Stimulated activated memory B cell treated with anti-CD40 and anti-IgM and Interleukin-4, amounts not matched to agents 10 μg/mL and 1 μg/mL and 100 μg/mL, for 72 hours (primary cell): ENCODE data around the gene PAFAH1B2.
A peak's percentile ranks its signal among the peaks of the same experiment; 100 is the strongest.
"Not testable (repeated sequence)": the region's sequence is repeated elsewhere in the genome, so short reads cannot be mapped to it uniquely, and the experiment has no call there.

Experiments used
- ATAC-seq: fragments of 150-1000 bp; cut with Tn5 transposase; 2 replicates; pipeline ENCODE4 v1.10.0; 2021
- H3K27ac Mint-ChIP-seq: one replicate; pipeline ENCODE4 v1.8.0; 2022; ENCODE audit warnings: mild to moderate bottlenecking, mixed read lengths
- H3K27me3 Mint-ChIP-seq: one replicate; pipeline ENCODE4 v1.8.0; 2022; ENCODE audit warnings: mixed read lengths
- H3K36me3 Mint-ChIP-seq: one replicate; pipeline ENCODE4 v1.8.0; 2022; ENCODE audit warnings: mixed read lengths
- H3K4me1 Mint-ChIP-seq: one replicate; pipeline ENCODE4 v1.8.0; 2022; ENCODE audit warnings: mixed read lengths
- H3K4me3 Mint-ChIP-seq: one replicate; pipeline ENCODE4 v1.8.0; 2022; ENCODE audit warnings: mild to moderate bottlenecking, moderate library complexity, mixed read lengths
- H3K9me3 Mint-ChIP-seq: one replicate; pipeline ENCODE4 v1.8.0; 2022; ENCODE audit warnings: mixed read lengths

Gene PAFAH1B2

GRCh38 chr11:117209351-117210125 is 65.5 kb downstream of the PAFAH1B2 start:
- ATAC-seq, H3K27me3 Mint-ChIP-seq, H3K4me1 Mint-ChIP-seq, H3K9me3 Mint-ChIP-seq, H3K4me3 Mint-ChIP-seq: not testable (repeated sequence)
- peak overlapping the region; percentile 62 for H3K27ac Mint-ChIP-seq
- H3K36me3 Mint-ChIP-seq: peaks cover 63% of the 10 kb centered on the region

- H3K4me1 Mint-ChIP-seq: no peaks in the 10 kb centered on the region
- no peak for ATAC-seq
- H3K4me3 Mint-ChIP-seq: no peak overlapping the region
- peak overlapping the region; percentile 62 for H3K27ac Mint-ChIP-seq
- H3K27me3 Mint-ChIP-seq: no peaks in the 10 kb centered on the region
- H3K36me3 Mint-ChIP-seq: peaks cover 56% of the 10 kb centered on the region
- no peaks in the 10 kb centered on the region for H3K9me3 Mint-ChIP-seq
Measured at GRCh38 chr11:117210620-117211019, 66.5 kb downstream of the PAFAH1B2 start.

- no peaks in the 10 kb centered on the region for H3K9me3 Mint-ChIP-seq
- peak overlapping the region; percentile 17 for H3K27ac Mint-ChIP-seq
- H3K4me3 Mint-ChIP-seq: no peak overlapping the region
- no peaks in the 10 kb centered on the region for H3K27me3 Mint-ChIP-seq
- H3K4me1 Mint-ChIP-seq: no peaks in the 10 kb centered on the region
- ATAC-seq: no peak
- peaks cover 65% of the 10 kb centered on the region for H3K36me3 Mint-ChIP-seq
Measured at GRCh38 chr11:117212697-117213355, 68.7 kb downstream of the PAFAH1B2 start.

GRCh38 chr11:117214404-117215110 is 70.5 kb downstream of the PAFAH1B2 start:
- no peak for ATAC-seq
- Mint-ChIP-seq H3K27me3 (no peaks in the 10 kb centered on the region), H3K36me3 (peaks cover 77% of the 10 kb centered on the region), H3K4me1 (peaks cover 7% of the 10 kb centered on the region), H3K27ac (no peak overlapping the region), H3K4me3 (no peak overlapping the region), H3K9me3 (no peaks in the 10 kb centered on the region)

- Mint-ChIP-seq H3K4me3 (no peak overlapping the region), H3K27me3 (no peaks in the 10 kb centered on the region), H3K9me3 (no peaks in the 10 kb centered on the region), H3K36me3 (peaks cover 77% of the 10 kb centered on the region), H3K27ac (no peak overlapping the region), H3K4me1 (peaks cover 7% of the 10 kb centered on the region)
- ATAC-seq: no peak
Measured at GRCh38 chr11:117217141-117218084, 73.3 kb downstream of the PAFAH1B2 start.

GRCh38 chr11:117218133-117218915 is 74.2 kb downstream of the PAFAH1B2 start:
- H3K4me1 Mint-ChIP-seq: peaks cover 7% of the 10 kb centered on the region
- H3K9me3 Mint-ChIP-seq: no peaks in the 10 kb centered on the region
- no peak for ATAC-seq
- no peak overlapping the region for H3K4me3 Mint-ChIP-seq
- no peak overlapping the region for H3K27ac Mint-ChIP-seq
- H3K27me3 Mint-ChIP-seq: no peaks in the 10 kb centered on the region
- H3K36me3 Mint-ChIP-seq: peaks cover 73% of the 10 kb centered on the region

- H3K27ac Mint-ChIP-seq: peak overlapping the region; percentile 74
- H3K36me3 Mint-ChIP-seq: peaks cover 75% of the 10 kb centered on the region
- H3K9me3 Mint-ChIP-seq: no peaks in the 10 kb centered on the region
- no peak for ATAC-seq
- H3K4me3 Mint-ChIP-seq: no peak overlapping the region
- H3K4me1 Mint-ChIP-seq: peaks cover 7% of the 10 kb centered on the region
- H3K27me3 Mint-ChIP-seq: no peaks in the 10 kb centered on the region
Measured at GRCh38 chr11:117219001-117219400, 74.9 kb downstream of the PAFAH1B2 start.

GRCh38 chr11:117219455-117219854 is 75.4 kb downstream of the PAFAH1B2 start:
- Mint-ChIP-seq H3K36me3 (peaks cover 75% of the 10 kb centered on the region), H3K27me3 (no peaks in the 10 kb centered on the region), H3K4me1 (peaks cover 7% of the 10 kb centered on the region), H3K27ac (peak overlapping the region; percentile 74), H3K4me3 (no peak overlapping the region), H3K9me3 (no peaks in the 10 kb centered on the region)
- ATAC-seq: no peak

GRCh38 chr11:117219995-117220394 is 75.9 kb downstream of the PAFAH1B2 start:
- no peak for ATAC-seq
- H3K4me1 Mint-ChIP-seq: peaks cover 7% of the 10 kb centered on the region
- H3K9me3 Mint-ChIP-seq: no peaks in the 10 kb centered on the region
- no peaks in the 10 kb centered on the region for H3K27me3 Mint-ChIP-seq
- no peak overlapping the region for H3K27ac Mint-ChIP-seq
- peaks cover 75% of the 10 kb centered on the region for H3K36me3 Mint-ChIP-seq
- H3K4me3 Mint-ChIP-seq: no peak overlapping the region

- H3K9me3 Mint-ChIP-seq: no peaks in the 10 kb centered on the region
- peaks cover 81% of the 10 kb centered on the region for H3K36me3 Mint-ChIP-seq
- no peaks in the 10 kb centered on the region for H3K27me3 Mint-ChIP-seq
- H3K4me1 Mint-ChIP-seq: peaks cover 7% of the 10 kb centered on the region
- no peak overlapping the region for H3K27ac Mint-ChIP-seq
- no peak overlapping the region for H3K4me3 Mint-ChIP-seq
- no peak for ATAC-seq
Measured at GRCh38 chr11:117220568-117220967, 76.5 kb downstream of the PAFAH1B2 start.

GRCh38 chr11:117220999-117221774 is 77.1 kb downstream of the PAFAH1B2 start:
- Mint-ChIP-seq H3K36me3 (peaks cover 86% of the 10 kb centered on the region), H3K27me3 (no peaks in the 10 kb centered on the region), H3K9me3 (no peaks in the 10 kb centered on the region), H3K27ac (no peak overlapping the region), H3K4me1 (peaks cover 7% of the 10 kb centered on the region), H3K4me3 (no peak overlapping the region)
- no peak for ATAC-seq

GRCh38 chr11:117221775-117222517 is 77.9 kb downstream of the PAFAH1B2 start:
- H3K27ac Mint-ChIP-seq: no peak overlapping the region
- H3K27me3 Mint-ChIP-seq: no peaks in the 10 kb centered on the region
- peaks cover 14% of the 10 kb centered on the region for H3K4me1 Mint-ChIP-seq
- no peak overlapping the region for H3K4me3 Mint-ChIP-seq
- ATAC-seq: no peak
- peaks cover 88% of the 10 kb centered on the region for H3K36me3 Mint-ChIP-seq
- no peaks in the 10 kb centered on the region for H3K9me3 Mint-ChIP-seq
